Nucleus accumbens (tissue), 56 donors: ENCODE data around the gene NNMT.

Source experiments
- DNase-seq, 56 donors: peaks; one replicate each; lab custom pipeline; 2025; lab: John Stamatoyannopoulos, UW

The NNMT gene

DNA sequence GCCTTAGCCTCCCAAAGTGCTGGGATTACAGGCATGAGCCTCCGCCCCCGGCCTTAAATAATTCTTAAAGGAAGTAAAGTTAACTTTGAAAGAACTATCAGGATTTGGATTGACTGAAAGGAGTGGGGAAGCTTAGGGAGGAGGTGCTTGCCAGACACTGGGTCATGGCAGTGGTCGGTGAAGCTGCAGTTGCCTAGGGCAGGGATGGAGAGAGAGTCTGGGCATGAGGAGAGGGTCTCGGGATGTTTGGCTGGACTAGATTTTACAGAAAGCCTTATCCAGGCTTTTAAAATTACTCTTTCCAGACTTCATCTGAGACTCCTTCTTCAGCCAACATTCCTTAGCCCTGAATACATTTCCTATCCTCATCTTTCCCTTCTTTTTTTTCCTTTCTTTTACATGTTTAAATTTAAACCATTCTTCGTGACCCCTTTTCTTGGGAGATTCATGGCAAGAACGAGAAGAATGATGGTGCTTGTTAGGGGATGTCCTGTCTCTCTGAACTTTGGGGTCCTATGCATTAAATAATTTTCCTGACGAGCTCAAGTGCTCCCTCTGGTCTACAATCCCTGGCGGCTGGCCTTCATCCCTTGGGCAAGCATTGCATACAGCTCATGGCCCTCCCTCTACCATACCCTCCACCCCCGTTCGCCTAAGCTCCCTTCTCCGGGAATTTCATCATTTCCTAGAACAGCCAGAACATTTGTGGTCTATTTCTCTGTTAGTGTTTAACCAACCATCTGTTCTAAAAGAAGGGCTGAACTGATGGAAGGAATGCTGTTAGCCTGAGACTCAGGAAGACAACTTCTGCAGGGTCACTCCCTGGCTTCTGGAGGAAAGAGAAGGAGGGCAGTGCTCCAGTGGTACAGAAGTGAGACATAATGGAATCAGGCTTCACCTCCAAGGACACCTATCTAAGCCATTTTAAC, at the start of gene NNMT:
NNMT (plus strand) TSS at position 724 of the 929 bp plus-strand sequence; CDS start at position 882, 158 bp downstream.
- DNase-seq: no peak

DNA sequence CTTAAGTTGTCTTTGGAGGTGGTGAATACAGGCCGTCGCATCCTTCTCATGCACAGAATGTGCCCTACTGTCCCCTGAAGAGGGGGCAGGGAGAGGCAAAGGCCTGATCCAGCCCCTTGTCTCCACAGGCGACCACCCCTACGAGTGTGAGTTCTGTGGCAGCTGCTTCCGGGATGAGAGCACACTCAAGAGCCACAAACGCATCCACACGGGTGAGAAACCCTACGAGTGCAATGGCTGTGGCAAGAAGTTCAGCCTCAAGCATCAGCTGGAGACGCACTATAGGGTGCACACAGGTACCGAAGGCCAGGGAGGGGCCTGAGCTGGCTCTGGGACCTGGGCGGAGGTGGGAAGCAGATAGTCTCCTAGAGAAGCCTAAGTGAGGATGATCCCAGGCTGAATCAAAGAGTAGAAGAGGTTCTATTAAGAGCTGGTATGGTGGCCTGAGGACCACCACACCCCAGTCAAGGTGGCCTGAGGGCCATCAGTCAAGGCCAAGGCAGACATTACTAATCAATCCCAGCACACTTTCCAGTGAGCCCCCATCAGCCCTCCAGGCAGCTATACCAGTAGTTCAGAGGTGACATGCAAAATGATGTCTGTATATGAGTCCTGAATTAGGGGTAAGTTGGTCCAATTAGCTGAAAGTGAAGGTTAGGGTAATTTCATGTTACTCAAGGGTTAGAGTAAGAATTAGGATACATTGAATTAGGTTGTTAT, 49.0 kb upstream of the NNMT start:
- DNase-seq: no peak

DNA sequence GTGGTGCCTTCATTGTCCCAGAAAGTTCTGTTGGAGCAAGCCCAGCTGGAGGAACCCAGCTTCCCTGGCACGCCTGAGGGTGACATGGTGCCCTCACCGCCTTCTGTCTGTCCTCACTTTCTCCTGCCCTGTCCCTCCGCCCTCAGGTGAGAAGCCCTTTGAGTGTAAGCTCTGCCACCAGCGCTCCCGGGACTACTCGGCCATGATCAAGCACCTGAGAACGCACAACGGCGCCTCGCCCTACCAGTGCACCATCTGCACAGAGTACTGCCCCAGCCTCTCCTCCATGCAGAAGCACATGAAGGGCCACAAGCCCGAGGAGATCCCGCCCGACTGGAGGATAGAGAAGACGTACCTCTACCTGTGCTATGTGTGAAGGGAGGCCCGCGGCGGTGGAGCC, 46.0 kb upstream of the NNMT start:
- DNase-seq: no peak

DNA sequence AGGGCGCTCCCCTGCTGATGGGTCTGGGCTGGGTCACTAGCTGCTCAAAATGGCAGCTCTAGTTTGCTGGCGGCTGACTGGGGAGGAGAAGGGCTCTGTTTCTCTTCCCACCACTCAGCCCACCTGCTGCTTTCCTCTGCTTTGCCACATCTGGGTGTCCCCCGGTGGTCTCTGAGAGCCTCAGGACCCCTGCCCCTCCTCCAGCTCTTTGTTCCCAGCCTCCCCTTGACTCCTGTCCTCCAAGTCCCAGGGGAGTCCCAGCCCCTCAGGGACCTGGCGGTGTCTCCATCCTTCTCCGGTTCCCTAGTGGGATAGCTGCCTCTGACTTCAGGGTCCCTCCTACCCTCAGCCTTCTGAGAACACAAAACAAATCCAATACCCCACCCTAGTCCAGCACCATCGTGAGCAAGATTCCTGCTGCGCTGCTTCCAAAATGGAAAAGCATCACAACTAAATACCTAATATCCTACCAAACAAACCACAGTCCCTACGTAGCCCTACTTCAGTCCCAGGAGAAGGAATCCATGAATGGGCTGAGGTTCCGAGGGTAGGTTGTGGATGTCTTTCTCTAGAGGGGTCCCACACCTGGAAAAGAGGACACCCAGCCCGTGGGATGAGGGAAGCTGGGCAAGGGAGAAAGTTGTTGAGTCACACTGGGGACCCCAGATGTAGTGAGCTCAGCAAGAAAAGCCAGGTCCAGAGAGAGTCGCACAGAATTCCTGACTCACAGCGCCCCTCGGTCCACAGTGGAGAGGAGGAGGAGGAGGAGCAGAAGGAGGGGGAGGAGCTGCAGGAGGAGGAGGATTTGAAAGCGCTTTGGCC, 45.0 kb upstream of the NNMT start:
- DNase-seq: no peak

DNA sequence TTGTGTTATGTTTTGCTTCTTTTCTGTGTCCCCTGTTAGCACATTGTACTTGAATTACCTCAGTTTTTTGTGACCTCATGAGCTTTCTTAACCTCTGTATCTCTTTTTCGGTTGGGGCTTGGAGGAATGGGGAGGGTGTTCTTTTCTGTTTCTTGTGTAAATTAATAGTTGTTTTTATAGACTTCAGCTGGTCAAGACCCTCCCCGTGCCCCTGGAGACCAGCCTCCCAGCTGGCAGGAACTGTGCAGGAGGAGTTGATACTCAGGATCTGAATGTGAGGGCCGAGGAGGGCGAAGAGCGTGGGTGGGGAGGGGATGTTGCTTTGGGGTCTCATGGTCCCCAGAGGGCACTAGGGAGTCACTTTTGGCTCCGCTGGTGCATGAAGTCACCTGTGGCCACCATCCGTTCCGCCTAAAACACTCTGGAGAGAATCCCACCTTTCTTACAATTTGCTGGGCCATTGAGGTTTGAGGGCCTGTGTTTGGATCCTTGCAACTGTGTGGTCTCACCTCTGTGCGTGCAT, 44.3 kb upstream of the NNMT start:
- DNase-seq: no peak

DNA sequence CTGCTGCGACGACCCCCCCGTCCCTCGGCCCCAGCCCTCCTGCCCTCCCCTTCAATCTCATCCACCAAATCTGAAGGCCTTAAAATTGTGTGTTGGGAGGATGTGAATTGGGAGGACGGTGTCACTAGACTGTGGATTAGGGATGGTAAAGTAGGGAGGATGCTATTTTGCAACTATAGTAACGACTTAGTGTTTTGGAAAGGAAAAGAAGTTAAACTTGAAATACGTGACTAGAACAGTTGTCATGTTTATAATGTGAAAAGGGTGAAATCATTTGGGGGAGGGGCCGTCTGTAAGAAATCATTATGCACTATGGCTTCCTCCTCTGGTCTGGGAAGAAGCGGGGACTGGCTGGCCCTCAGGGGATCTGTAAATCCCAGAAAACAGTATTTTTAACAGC, 43.4 kb upstream of the NNMT start:
- no peak for DNase-seq

DNA sequence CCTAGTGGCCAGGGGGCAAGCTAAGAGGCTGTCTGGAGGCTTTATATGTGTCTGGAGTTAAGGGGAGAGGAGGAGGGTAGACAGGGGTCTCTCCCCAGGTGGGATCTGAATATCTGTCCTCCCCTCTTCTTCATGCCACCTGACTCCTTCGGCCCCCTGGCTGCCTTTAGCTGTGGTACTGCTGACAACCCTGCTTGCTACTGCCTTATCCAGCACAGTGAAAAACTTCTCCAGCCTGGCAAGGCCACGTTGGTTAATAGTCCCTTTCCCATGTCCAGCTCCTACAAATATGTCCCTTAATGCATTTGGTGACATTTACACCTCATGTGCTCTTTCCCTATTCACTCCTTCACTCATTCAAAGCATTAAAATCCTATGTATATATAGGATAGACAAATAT, 42.4 kb upstream of the NNMT start:
- DNase-seq: no peak

DNA sequence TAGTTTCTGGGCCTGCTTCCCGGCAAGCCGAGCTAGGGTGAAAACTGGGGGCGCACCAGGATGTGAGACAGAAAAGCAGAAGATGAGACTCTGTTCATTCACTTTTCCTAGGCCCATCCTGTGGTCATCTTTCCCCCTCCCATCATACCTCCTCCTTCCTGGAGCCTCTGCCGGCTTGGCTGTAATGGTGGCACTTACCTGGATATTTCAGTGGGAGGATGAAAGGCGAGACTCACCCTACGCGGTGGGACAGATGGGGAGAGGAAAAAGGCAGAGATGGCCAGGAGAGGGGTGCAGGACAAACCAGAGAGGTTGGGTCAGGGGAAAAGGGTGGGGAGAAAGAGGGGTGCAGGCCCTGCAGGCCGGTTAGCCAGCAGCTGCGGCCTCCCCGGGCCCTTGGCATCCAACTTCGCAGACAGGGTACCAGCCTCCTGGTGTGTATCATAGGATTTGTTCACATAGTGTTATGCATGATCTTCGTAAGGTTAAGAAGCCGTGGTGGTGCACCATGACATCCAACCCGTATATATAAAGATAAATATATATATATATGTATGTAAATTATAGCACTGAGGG, 41.5 kb upstream of the NNMT start:
- DNase-seq: no peak

DNA sequence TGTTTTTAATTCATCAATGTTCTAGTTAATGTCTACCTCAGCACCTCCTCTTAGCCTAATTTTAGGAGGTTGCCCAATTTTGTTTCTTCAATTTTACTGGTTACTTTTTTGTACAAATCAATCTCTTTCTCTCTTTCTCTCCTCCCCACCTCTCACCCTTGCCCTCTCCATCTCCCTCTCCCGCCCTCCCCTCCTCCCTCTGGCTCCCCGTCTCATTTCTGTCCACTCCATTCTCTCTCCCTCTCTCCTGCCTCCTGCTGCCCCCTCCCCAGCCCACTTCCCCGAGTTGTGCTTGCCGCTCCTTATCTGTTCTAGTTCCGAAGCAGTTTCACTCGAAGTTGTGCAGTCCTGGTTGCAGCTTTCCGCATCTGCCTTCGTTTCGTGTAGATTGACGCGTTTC, 40.9 kb upstream of the NNMT start:
- DNase-seq: no peak

DNA sequence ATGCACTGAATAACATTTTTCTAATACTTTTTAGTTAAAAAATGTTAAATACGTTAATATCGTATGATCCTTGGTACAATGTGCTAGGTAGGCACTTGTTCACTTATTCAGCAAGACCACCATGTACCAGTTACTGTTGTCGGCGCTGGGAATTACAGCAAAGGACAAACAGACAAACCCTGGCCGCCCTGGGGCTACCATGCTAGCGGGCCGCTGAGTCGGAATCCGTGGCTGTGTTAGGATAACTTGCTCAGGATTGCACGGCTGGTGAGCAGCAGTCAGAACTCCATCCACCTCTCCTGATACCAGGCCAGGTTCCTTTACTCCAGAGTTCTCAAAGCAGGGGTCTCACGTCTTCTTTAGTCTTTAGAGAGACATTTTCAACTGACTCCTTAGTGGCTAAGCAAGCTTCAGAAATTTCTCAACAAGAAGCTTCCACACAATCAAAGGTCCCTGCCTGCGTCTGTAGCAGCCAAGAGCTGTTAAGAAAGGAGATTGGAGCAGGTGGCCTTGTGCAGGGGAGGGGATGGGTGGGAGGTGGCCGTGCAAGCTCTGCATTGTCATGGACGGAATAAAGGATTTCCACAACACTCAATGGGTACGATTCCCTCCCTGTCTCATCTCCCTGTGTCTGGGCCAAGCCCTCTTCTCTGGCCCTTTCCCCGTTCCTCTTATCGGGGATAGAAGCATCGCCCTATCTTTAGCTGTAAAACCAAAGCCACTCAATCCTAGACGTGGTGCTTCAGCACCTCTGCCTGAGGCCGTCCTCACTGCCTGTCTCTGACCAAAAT, 39.8 kb upstream of the NNMT start:
- DNase-seq: no peak

DNA sequence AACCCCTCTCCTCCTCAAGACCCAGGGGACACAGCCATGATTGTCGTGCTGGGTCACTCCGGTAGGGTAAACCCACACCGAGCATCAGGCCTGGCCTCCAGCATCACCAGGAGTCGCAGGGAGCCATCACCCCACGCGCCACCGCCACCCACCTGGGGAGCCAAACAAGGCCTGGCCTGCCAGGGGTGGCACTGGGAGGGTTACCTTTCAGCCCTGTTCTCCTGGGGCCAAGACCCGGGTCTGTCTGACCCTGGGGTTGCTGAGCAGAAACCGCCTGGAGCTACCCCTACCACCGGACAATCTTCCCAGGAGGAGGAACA, 39.3 kb upstream of the NNMT start:
- no peak for DNase-seq

DNA sequence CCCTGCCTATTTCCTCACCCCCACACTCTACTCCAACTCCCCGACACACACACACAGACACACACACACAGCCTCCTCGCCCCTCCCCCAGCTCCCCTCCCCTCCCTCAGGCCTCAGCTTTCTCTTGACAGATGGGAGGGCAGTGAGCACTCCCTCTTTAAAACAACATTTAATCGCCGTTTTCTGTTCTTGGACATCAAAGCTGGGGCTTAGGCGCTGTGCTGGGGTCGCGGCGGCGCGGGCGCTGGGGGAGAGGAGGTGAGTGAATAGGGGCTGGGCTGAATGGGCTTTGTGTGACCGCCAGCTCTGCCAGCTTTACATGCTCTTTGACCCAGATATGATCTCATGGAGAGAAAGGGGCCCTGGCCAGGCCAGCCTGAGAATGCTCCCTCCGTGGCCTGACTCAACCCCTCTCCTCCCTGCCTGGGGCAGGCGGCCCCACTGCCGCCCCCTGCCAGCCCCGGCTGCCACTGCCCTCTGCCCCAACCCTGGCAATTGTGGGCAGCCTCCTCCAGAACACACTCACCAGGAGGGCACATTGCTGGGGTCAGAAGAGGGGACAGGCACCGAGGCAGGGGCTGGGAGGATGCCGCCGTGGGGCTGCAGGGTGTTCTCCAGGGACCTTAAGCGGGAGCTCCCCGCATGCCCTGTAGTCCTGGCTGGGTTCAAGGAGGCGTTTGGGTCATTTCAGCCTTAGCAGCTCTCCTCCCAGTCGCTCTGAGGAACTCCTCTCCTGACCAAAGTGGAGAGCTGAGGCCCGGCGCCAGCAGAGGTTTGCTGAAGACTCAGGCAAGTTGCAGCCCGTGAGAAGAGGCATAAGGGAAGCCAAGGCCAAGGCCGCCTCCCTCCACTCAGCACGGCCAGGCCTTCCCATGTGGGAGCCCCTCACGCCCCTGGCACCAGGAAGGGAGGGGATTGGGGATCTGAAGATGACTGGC, 38.3 kb upstream of the NNMT start:
- DNase-seq: peak in 22 of 56 donors; percentile 10 to 45 (median 32)

DNA sequence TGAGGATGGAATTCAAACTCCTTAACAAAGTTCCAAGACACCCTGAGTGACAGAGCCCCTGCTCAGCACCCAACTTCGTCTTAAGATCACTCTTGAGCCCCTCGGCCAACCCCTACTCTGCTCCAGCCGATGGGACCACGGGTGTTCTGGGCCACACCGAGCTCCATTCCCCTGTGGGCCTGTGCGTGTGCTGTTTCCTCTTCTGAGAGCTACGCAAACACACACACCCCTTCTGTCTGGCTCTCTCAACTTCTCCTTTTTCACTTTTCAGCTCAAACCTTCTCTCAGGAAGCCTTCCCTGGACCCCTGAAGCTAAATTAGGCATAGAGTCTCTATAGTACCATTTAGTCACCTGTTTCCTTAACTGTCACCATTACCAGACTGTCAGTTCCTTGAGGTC, 37.5 kb upstream of the NNMT start:
- no peak for DNase-seq

DNA sequence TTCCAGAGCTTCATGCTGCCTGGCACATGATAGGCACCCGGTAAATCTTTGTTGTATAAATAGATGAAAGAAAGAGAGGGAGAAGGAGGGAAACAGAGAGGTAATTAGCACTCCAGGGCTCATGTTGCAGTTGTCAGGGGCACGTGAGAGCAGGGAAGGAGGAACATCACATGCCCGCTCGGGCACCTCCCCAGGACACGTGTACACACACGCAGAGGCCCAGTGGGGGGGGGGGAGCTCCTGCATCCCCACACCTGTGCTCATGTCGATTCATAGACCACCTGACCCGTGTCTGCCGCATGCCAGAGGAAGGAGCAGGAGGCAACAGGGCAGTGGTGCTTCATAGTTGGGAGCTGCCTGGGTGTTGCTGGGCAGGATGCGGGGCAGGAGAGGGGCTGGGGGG, 37.1 kb upstream of the NNMT start:
- DNase-seq: peak in 2 of 56 donors; percentile 11 to 16

DNA sequence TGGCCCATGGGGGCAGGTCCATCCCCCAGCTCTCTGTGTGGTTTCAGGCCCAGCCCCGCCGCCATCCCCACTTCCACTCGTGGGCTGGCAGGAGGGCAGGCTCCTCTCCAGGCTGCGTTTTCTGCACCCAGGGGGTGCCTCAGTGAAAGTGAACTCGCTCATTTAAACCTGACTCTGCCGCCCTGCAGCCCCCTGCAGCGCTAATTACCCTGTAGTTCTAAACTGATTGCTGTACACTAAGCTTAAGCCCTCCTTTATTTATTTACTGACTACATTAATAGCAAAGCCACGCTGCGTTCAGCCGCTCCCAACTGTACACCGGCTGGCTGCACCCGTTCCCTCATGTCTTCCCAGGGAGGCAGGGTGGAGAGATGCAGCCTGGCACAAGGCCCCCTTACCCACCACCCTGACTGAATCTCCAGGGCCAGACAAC, 36.6 kb upstream of the NNMT start:
- no peak for DNase-seq

DNA sequence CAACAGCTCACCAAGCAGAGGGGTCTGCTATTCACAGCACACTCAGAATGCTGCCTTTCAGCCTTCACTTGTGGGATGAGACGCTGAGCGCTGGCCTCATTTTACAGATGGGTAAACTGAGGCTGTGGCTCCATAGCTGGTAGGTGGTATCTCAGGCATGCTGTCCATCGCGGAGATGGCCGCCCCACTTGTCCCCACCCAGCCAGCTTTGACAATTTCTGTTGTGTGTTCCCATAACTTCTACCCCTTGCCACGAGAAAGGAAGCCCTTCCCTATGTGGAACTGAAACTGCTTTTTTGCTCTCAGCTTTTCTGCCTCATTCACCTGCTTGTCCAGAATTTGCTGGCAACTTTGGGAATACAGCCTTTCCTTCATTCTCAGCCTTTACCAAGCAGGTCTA, 36.1 kb upstream of the NNMT start:
- DNase-seq: no peak

DNA sequence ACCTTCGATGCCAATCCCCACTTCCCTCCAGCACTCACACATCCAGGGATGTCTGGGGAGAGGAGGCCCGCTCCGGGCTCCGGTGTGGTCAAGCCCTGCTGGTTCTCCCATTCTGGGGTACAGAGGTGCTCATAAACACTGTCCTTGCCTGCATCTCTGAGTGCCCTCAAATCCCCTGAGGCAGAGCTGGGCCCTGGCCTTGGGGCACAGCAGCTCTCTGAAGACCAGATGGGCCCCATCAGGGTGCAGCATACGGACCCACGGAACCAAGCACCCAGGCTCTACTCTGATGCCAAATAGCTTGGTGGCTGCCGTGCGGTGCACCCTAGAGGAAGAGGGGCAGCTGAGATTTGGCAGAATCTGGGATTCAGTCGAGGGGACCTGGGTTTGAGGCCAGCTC, 35.7 kb upstream of the NNMT start:
- peak in 2 of 56 donors; percentile 28 to 33 for DNase-seq

DNA sequence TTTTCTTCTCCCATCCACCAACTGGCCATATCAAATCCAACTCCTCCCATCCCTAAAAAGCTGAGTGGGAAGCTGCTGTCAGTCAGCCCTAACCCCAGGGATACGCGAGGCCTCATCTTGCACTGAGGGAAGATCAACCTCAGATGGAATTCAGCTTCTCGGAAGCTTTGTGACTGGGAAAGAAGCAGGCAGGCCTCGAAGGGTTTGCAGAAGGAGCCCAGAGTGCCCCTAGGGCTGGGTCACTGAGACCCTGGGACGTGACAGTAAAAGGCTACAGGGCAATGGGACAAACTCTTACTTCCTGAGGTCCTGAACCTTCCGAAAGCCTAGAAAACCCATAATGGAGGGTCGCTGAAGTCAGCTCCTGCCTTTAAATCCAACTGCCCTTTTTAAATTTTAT, 34.4 kb upstream of the NNMT start:
- no peak for DNase-seq
